Ramos (cell line): ENCODE measurements around the gene C17orf58.
"Not testable (repeated sequence)": the region's sequence is repeated elsewhere in the genome, so short reads cannot be mapped to it uniquely, and the experiment has no call there.

Source experiments
- in situ Hi-C: fragments of 300-500 bp; cut with MboI; formaldehyde crosslinking; loops from one replicate; pipeline ENCODE4 v1.14.3; 2022; ENCODE audit warnings: low sequenced_read_pairs; ENCODE audit not compliant: unreplicated experiment

The C17orf58 gene

DNA sequence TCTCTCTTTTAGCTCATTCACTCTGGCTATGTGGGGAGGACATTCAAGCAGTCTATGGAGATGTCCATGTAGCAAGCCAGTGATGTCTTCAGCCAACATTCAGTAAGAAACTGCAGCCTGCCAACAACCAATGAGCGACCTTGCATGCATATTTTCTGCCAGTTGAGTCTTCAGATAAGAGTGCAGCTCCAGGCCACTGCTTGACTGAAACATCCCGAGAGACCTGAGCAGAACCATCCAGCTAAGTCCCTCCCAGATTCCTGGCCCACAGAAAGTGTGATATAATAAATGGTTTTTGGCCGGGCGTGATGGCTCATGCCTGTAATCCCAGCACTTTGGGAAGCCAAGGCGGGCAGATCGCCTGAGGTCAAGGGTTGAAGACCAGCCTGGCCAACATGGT, 10.5 kb upstream of the C17orf58 start:
- in situ Hi-C loops = no loop called here

DNA sequence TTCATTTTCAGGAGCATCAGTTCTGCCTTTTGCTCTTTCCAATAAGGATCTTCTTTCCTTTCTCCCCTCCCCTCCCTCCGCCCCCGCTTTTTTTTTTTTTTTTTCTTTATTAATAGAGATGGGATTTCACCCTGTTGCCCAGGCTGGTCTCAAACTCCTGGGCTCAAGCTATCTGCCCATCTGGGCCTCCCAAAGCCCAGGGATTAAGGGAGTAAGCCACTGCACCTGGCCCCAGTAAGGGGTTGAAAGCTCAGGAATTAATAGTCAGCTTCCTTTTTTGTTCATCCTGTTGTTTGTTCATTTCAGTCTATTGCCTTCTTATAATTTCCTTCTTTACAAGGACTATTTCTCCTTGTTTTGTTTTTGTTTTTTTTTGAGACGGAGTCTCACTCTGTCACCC, 7.9 kb upstream of the C17orf58 start:
- in situ Hi-C loops = no loop called here

DNA sequence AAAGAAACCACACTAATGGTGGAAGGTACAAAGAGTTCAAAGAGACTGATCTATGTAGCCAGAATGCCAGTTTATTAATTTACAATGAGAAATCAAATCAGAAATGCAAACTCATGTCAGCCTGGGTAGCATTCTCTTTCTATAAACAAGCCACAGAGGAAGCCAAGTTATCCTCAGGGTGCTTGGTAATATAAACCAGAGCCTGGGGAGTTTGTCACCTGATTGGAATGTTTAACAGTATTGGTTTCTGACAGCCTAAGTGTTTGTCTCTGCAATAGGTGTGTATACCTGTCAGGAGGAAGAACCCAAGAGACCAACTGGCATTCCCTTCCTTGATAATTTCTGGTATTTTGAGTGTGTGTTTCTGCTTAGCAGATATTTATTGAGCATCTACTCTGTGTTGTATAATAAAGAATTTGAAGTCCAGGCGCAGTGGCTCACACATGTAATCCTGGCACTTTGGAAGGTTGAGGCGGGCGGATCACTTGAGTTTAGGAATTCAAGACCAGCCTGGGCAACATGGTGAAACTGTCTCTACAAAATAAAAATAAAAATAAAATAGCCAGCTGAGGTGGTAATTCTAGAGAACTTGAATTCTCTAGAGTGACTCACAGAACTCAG, 3.1 kb upstream of the C17orf58 start:
- in situ Hi-C loops = no loop called here

DNA sequence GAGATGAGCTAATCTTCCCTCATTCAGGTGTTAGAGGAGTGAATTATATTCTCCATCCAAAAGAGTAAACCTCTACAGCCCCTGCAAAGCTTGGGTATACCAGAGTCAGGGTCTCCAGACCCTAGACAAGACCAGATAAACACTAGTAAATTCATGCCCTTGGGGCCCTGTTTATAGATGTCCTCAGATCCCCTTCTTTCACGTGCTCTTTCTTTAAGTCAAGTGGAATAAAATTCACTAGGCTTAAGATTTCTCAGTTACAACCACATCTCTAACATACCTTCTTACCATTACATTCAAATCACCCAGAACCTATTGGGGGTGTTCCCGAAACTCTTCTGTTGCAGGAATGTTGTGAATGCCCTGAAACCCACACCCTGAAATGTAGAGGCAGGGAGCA, 2.2 kb upstream of the C17orf58 start:
- in situ Hi-C loops = no loop called here

DNA sequence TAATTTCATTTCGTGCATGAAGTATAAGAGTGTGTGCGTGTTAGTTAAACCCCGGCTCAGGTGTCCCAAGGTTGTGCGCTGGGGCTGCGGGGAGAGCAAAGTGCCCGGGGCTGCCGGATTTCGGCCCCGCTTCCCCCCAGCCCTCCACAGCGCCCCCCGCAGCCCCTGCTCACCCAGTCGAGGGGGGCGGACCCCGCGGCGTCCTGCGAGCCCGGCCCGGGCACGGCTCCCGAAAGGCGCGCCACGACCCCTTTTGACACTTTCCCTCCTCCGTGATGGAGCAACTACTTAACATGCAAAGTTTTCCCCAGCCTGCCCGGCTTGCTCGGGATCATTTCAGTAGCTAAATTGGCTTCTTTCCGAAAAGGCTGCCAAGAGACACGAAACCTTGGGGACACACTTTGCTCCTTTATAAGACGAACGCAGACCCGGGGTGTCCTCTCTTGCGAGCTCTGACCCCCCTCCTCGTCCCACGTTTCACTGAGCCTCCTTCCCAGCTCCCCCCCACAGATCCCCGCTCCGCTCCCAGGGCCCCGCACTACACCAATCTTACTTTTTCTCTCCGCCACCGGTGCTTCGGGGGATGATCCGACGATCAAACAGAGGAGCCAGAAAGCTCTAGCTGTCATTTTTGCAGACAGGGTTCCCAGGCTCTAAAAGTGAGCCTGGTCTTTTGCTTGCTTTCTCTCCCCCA, 552 bp downstream of the C17orf58 start:
- in situ Hi-C loops = no loop called here

DNA sequence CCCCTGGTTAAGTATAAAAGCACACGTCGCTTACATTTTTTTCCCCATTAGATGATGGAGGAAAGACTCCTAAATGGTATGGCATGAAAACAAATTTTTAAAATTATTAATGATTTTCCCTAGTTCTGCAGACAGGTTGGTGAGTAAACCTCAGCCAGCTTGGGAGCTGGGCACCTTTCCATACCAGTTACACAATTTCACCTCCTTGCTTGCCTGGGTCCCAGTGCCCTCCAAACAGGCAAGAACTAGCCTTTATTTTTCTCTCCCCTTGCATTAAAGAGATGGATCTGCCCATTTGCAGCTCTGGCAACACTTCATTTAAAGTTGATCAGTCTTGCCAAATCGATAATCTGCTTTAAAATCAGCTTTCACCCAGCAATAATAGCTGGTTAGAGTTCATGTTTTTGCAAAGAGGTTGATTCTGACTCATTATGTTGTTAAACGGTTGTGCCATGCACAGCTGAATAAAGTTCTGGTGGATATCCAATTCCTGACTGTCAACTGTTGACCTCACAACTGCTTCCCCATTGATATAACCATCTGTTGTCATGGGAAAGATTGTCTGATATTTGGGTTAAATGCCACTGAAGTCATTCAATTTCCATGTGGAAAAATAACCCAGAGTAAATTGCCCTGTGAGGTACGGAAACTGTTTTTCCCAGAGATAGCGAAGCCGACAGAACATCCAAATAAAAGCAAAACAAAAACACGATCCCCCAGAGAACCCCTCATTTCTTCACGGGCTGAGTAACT, 1.3 kb downstream of the C17orf58 start:
- in situ Hi-C loops = no loop called here

DNA sequence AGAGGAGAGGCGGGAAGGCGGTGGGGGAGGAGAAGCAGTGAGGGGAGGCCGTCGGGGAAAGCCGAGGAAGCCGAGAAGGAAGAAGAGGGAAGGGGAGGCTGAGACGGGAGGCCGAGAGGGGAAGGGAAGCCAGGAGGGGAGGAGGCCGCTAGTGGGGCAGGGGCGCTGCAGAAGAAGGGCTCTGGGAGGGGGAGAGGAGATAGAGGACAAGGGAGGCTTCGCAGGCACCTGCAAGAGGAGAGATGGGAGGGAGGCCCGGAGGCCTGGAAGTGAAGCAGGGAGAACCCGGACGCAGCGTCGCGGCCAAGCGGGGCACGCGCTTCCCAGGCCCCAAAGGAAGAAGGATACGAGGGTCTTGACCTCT, 2.3 kb downstream of the C17orf58 start:
- in situ Hi-C loops = no loop called here

DNA sequence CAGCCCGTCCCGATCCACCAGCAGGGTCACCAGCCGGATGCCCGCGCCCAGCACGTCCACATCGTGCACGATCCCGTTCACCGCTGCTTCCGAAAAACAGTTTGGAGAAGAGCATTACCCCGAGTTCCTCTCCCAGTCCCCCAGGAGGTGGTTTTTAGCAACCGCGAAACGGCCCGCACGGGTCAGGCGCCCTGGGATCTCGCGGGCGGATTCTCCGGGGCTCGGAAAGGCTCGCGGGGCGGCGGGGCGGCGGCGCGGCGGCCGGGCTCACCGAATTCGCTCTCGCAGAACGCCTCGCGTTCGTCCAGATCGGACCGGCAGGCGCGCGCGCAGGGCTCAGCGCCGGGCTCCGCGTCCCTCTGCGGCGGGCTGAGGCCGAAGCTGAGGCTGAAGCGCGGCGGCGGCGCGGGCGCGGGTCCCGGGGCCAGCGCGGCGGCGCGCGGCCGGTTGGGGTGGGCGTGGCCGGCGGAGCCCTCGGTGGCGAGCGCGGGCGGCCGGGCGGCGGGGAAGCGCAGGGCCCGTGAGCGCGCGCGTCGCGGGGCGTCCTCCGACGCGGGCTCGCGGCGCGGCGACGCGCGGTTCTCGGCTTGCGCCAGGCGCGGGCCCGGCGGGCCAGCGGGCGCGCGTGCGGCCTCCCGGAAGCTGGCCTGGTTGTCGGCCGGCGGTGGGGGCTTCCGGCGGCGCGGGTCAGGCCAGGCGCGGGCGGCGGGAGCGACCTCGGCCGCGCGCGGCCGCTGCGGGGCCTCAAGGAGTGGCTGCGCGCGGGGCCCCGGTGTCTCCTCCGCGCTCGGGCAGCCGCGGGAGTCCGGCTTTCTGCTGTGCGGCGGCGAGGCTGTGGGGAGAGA, 2.9 kb downstream of the C17orf58 start:
- in situ Hi-C loops = no loop called here

DNA sequence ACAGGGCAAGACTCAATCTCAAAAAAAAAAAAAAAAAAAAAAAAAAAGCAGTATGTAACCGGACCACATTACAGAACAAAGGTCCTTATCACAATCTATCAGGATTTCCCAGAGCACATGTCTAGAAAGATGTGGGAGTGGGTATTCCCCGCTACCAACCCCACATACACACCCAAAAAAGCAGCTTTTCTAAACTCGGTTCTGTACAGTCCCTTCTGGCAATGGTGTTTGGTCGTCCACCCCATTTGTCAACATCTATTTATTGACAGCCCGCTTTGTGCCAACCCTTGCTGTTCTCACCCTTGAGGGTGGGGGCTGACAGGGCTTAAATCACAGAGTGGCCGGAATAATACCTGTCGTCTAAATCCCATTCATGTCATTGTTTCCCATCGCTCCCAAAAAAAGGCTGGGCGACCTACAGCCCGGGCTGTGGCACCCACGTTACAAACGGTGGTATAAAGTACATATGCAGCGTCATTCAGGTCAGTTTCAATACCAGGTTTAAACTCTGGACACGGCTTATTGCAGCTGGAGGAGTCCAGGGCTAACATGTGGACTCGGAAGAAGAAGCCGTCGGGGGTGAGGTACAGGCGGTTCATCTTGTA, 3.6 kb downstream of the C17orf58 start:
- in situ Hi-C loops = no loop called here

DNA sequence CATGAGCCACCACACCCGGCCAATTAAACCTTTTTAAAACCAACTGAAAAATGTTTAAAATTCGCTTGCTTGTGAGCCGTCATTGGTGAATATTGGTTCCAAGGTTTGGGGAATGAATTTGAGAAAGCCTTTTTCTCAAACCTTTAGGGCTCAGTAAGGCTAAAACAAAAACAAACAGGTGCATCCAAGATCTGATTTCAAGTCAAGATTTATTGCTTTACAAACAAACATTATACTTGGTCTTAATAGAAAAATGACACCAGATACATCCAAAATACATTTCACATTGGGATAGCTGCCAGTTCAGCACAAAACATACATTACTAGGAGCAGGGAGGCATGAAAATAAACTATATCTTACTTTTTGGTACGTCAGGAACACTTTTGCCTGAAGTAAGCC, 5.4 kb downstream of the C17orf58 start:
- in situ Hi-C loops = no loop called here

DNA sequence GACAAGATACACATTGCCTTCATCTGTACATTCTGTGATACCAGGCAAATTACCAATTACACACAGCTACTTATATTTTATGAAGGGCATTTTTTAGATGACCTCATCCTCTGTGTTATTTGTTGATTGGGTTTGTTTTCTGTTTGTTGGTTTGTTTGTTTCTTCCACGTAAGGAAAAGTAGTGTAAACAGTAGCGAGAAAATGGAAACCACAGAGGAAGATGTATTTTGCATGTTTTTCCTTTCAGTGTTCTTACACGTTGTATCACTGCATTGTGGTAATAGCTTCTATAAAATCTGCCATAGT, 12.9 kb downstream of the C17orf58 start:
- in situ Hi-C loops = no loop called here

DNA sequence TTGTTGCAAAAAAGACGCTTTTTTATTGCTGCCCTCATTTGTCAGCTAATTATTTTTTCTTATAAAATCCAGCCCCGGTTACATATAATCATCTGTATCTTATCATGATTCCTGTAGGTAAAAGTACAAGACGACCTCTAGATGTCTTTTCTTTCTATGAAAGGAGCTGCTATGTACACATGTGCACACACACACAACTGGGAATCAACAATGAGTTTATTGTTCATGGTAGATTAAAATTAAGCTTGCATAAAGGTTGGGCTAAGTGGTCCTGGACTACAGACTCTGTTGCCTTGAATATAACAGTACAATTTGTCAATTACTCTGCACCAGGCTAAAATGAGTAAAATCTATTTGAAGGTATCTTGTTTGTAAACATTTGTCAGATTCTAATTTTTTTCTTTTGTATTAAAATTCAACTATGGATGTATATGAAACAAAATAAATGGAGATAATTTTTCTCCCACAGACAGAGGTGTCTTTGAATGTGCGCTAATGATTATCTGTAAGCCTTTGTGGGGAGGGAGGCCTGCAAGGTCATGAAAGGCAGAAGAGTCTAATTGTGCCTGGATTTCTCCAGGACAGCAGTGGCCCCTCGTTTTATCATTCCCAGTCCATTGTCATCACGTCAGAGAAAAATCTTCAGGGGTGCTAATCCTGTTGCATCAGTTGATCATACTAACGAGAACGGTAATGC, 13.4 kb downstream of the C17orf58 start:
- in situ Hi-C loops = no loop called here

DNA sequence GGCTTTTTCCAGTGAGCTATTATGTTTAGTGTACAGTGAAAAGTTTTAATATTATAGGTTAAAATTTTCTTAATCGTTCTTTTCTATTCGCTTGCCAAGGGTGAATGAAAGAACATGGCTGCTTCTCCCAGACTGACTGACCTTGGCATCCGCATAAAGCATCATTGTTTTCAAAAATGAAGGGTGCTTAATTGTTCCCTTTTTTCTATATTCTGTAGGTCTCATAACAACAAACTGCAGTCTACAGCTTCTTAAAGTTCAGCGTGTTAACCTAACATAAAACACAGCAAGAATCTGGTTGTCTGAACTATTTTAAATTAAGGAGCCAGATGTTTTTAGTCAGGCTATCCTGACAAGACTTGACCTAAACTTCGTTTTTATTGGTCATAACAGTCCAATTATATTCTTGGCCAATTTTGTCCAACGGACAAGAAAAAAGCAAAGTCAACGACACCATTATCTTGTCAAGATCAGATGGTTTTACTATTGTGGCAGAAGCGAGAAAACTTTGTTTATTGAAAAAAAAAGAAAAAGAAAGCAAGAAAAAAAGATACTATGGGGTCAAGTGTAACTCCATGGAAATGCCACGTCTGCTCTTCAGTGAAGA, 14.1 kb downstream of the C17orf58 start:
- in situ Hi-C loops = no loop called here

DNA sequence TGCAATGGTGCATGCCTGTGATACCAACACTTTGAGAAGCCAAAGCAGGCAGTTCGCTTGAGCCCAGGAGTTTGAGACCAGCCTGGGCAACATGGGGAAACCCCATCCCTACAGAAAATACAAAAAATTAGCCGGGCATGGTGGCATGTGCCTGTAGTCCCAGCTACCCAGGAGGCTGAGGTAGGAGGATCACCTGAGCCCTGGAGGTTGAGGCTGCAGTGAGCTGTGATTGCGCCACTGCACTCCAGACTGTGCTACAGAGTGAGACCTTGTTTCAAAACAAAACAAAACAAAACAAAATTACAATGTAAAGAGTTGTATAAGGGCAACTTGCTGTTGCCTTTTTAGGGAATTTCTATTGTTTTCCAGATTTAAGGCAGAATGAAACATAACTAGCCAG, 15.4 kb downstream of the C17orf58 start:
- in situ Hi-C loops = not testable (repeated sequence)

DNA sequence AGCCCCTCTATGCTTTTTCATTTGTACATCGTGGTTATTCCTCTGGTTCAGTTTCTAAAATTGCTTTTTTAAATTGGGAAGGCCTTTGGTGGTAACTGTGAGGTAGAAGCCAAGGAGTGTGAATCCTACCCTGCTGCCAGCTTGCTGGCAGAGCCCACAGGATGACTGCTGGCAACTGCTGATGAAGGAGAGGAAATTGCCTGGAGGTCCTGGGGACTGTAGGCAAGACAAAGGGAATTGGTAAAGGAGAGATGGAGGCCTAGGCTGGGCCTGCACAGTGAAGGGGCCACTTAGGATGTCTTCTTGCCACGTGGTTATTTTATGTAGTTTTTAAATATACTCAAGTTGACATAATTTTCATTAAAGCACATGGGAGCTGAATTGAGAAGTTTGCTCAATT, 15.8 kb downstream of the C17orf58 start:
- in situ Hi-C loops = no loop called here

DNA sequence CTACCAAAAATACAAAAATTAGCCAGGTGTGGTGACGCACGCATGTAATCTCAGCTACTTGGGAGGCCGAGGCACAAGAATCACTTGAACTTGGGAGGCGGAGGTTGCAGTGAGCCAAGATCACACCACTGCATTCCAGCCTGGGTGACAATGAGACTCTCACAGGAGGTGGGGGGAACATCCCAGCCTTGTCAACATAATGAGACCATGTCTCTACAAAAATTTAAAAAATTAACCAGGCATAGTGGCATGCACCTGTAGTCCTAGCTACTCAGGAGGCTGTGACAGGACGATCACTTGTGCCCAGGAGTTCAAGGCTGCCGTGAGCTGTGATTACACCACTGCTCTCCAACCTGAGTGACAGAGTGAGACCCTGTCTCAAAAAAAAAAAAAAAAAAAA, 20.0 kb downstream of the C17orf58 start:
- in situ Hi-C loops = not testable (repeated sequence)

DNA sequence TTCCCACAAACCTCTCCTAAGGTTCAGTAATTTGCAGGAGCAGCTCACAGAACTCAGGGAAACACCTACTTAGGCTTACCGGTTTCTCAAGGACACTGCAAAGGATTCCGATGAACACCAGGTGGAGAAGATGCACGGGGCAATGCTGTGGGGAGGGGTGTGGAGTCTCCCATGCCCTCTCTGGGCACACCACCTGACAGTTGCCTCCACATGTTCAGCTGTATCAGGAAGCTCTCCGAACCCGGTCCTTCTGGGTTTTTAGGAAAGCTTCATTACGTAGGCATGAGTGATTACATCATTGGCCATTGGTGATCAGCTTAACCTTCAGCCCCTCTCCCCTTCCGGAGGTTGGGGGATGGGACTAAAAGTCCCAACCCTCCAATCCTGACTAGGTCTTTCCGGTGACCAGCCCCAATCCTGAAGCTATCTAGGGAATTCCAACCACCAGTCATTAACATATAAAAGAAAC, 21.6 kb downstream of the C17orf58 start:
- in situ Hi-C loops = no loop called here

DNA sequence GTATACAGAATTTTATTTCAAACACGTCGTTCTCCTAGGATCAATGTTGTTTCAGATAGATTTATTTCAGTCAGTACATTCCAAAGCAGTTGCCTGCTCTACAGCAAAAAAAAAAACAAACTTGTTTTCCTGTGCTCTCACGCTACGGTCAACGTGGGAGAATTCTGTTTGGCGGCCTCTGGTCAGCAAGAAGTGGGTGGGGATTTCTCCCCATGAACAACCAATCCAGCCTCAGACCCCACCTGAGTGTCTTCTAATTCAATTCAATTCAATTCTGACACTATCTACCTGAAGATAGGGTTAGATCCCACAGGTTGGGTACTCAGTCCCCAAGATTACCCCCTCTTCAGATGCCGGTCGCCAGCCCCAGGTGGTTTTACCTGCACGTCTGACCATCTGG, 22.1 kb downstream of the C17orf58 start:
- in situ Hi-C loops = no loop called here

DNA sequence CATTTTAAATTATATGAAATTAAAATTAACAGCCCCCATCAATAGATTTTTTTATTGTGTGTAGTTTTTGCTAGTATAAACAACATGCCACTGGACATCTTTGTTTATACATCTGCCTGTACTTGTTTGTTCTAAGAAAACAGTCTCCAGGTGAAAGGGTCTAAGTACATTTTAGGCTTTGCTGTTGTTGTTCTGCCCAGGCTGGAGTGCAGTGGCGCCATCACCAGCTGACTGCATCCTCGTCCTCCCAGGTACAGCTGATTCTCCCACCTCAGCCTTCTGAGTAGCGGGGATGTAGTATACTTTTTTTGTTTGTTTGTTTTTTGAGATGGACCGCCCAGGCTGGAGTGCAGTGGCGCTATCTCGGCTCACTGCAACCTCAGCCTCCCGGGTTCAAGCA, 25.5 kb downstream of the C17orf58 start:
- in situ Hi-C loops = no loop called here
